Lung (tissue), 12 donors: Measurements from ENCODE around the gene TRPT1. TPM values are rescaled to one million over a fixed set of nuclear protein-coding genes. Genes with fewer than 3 reads are reported as not detected.

Source experiments
- ATAC-seq: fragments of 200-7000 bp; cut with Tn5 transposase; one replicate; pipeline ENCODE4 v1.9.1; 2020; ENCODE audit warnings: moderate number of reproducible peaks; ENCODE audit not compliant: insufficient read depth, low FRiP score
- DNase-seq, 3 donors: peaks; one replicate each; pipeline ENCODE4 v3.0.0-alpha.2; 2013 to 2017
- H3K27ac ChIP-seq, 2 donors: one replicate each; pipeline ENCODE4 v1.5.1; 2013; ENCODE audit warnings: mild to moderate bottlenecking in 2 of 2, moderate library complexity in 2 of 2, control low read depth in 1 of 2, inconsistent platforms in 1 of 2, low read depth in 1 of 2, low read length in 1 of 2
- H3K27me3 ChIP-seq, 3 donors: one replicate each; pipeline ENCODE4 v1.5.1; 2013; ENCODE audit warnings: low read length in 2 of 3; ENCODE audit not compliant: control insufficient read depth in 3 of 3, insufficient read depth in 3 of 3
- H3K36me3 ChIP-seq, 4 donors: one replicate each; pipeline ENCODE4 v1.5.1; 2013; ENCODE audit warnings: low read length in 4 of 4, mild to moderate bottlenecking in 1 of 4, moderate library complexity in 1 of 4; ENCODE audit not compliant: control insufficient read depth in 4 of 4, insufficient read depth in 4 of 4
- H3K4me1 ChIP-seq, 5 donors: one replicate each; pipeline ENCODE4 v1.5.1; 2013; ENCODE audit warnings: low read length in 5 of 5, mild to moderate bottlenecking in 2 of 5, moderate library complexity in 1 of 5; ENCODE audit not compliant: control insufficient read depth in 5 of 5, insufficient read depth in 5 of 5
- H3K4me3 ChIP-seq: one replicate; pipeline ENCODE4 v1.5.1; 2013; ENCODE audit warnings: mild to moderate bottlenecking, control low read depth, moderate library complexity
- H3K9ac ChIP-seq, 2 donors: one replicate each; pipeline ENCODE4 v1.5.1; 2013; ENCODE audit warnings: low read length in 2 of 2, control low read depth in 1 of 2; ENCODE audit not compliant: insufficient read depth in 1 of 2
- H3K9me3 ChIP-seq, 4 donors: one replicate each; pipeline ENCODE4 v1.5.1; 2013; ENCODE audit warnings: low read length in 3 of 4, mild to moderate bottlenecking in 1 of 4, moderate library complexity in 1 of 4; ENCODE audit not compliant: control insufficient read depth in 4 of 4, insufficient read depth in 3 of 4
- CTCF ChIP-seq: IDR thresholded peaks from 2 replicates; pipeline ENCODE4 v1.5.1; 2012; ENCODE audit warnings: mild to moderate bottlenecking; ENCODE audit errors: control extremely low read depth, extremely low read depth
- WGBS, 2 donors: extraction: QIAGEN DNeasy Blood & Tissue Kit; methylation state at CpG; one replicate each; pipeline ENCODE4 v1.1.7; 2013; 5-methylcytosine and 5-hydroxymethylcytosine counted together
- polyA plus RNA-seq, 2 donors: library from polyadenylated mRNA; stranded (reverse); fragments of 200-250 nt; gene quantifications; one replicate each; pipeline ENCODE4 v1.2.1, GENCODE V29; 2013
- total RNA-seq, 2 donors: library from RNA; depleted of rRNA in 1 of 2; stranded (reverse); fragments of >200 nt in 1 of 2; gene quantifications; one replicate each; pipeline ENCODE4 v1.2.1, GENCODE V29; 2014 to 2021
- donor health status: control.
- donor health status: control.
- donor health status: Bipolar disorder and iron deficiency.
- donor health status: healthy.
- donor health status: DM: yes; HTN: yes; CAD: no.

Gene TRPT1
- total and polyA plus RNA-seq, 4 donors, result 18.3 to 62.5 (median 34.3) TPM

DNA sequence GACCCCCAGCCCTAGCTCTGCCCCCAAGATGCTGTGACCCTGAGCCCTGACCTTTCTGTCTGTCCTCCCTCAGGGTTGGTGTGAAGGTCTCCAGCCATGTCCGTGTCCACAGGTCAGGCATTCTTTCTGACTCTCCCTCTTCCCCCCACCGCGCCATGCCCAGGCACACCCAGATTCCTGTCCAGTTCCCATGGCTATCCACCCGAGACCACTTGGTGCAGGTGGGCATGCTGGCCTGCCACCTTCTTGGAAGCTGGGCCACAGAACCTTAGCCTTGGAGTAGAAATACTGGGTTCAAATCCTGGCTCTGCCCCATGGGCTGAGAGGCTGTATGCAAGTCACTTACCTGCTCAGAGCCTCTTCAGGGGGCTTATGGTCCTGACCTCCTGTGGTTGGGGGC lies 23.1 kb upstream of the TRPT1 start:
- no peak for TF ChIP-seq CTCF
- Histone ChIP-seq H3K27me3 (no peaks in the 10 kb centered on the region), H3K9ac (no peak overlapping the region), H3K27ac (no peak overlapping the region), H3K4me1 (peaks cover 0 to 34% (median 14%) of the 10 kb centered on the region in 5 donors), H3K9me3 (no peaks in the 10 kb centered on the region), H3K36me3 (peaks cover 0 to 3% (median 1%) of the 10 kb centered on the region in 4 donors), H3K4me3 (no peak overlapping the region)
- no peak for ATAC-seq
- 96 to 97% methylated on average over 4 of the region's 4 CpGs for WGBS, 2 donors
- DNase-seq, result no peak

DNA sequence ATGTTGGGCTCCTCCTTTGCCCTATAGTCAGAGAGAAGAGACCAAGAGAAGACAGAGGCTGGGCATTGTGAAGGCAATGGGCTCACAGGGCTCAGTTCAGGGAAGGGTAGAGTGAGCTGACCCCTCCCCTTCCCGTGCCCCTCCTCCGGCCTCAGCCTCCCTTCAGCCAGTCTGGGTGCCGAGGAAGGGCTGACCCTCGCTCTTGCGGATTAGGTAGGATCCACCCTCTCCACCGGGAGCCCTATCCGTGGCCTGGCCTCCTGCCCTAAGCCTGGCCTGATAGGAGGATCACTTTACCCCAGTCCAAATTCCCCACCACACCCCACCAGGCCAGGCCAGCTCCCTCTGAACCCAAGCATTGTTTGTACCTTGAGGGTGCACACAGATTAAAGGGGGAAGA lies 22.6 kb upstream of the TRPT1 start:
- Histone ChIP-seq H3K9ac (no peak overlapping the region), H3K36me3 (peaks cover 0 to 7% (median 1%) of the 10 kb centered on the region in 4 donors), H3K4me3 (no peak overlapping the region), H3K9me3 (no peaks in the 10 kb centered on the region), H3K27ac (no peak overlapping the region), H3K4me1 (peaks cover 0 to 34% (median 14%) of the 10 kb centered on the region in 5 donors), H3K27me3 (no peaks in the 10 kb centered on the region)
- ATAC-seq (no peak), DNase-seq (no peak)
- WGBS, 2 donors, result 77 to 92% methylated on average over 7 of the region's 7 CpGs
- TF ChIP-seq CTCF, result no peak

DNA sequence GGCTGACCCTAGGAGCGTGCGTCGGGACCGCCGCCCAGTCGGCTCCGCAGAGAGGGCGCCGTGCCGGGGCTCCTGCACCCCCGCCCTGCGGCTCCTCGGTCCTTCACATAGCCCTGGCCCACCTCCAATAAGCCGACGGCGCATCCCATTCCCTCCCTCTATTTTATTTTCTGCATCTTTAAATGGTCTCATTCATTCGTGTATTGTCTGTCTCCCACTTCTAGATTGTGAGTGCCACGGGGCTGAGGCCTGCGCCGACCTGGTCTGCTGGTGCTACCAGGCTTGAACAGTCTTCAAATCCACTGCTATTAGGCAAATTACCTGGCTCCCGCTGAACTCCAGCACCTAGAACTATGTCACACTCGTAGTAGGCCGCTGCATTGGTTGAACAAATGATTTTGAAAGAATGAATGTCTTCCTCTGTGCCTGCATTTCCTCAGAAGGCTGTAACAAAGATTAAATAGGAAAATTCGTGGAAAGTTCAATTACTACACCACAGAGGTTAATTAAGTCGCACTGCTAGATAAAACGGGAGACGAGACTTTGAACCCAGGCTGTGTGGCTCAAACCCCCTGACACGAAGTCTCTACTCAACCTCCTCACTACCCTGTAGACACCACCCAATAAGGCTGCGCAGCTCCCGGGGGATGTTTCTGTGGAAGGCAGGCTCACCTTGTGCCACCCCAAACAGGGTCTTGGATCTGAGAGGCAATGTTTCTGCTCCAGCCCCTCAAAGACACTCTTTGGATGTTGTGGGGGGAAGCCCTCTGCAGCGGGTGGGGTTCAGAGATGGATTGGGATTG lies 21.9 kb upstream of the TRPT1 start:
- H3K9ac ChIP-seq, result no peak overlapping the region
- H3K27me3 ChIP-seq, result no peaks in the 10 kb centered on the region
- H3K36me3 ChIP-seq, result peaks cover 0 to 10% (median 1%) of the 10 kb centered on the region in 4 donors
- H3K4me1 ChIP-seq, result peaks cover 0 to 34% (median 14%) of the 10 kb centered on the region in 5 donors
- peak overlapping the region; percentile 67 to 74 for H3K27ac ChIP-seq
- no peak for TF ChIP-seq CTCF
- no peak for DNase-seq
- peak overlapping the region; percentile 23 for H3K4me3 ChIP-seq
- 46% methylated on average over 31 of the region's 31 CpGs for WGBS, 2 donors
- no peak for ATAC-seq
- H3K9me3 ChIP-seq, result no peaks in the 10 kb centered on the region
